Thymus (tissue), 11 donors: Measurements from ENCODE around the gene VARS2. TPM values are rescaled to one million over a fixed set of nuclear protein-coding genes. Genes with fewer than 3 reads are reported as not detected.
A peak's percentile ranks its signal among the peaks of the same experiment; 100 is the strongest.

ENCODE experiments used
- DNase-seq, 9 donors: peaks; one replicate each; pipeline ENCODE4 v3.0.0-alpha.2; 2013; ENCODE audit warnings: low spot score in 9 of 9, low read depth in 6 of 9, missing footprints in 1 of 9
- H3K27ac ChIP-seq, 2 donors: one replicate each; pipeline ENCODE4 v1.5.1; 2013; ENCODE audit warnings: control low read depth in 1 of 2, low read depth in 1 of 2, low read length in 1 of 2, mild to moderate bottlenecking in 1 of 2, moderate library complexity in 1 of 2
- H3K27me3 ChIP-seq, 2 donors: one replicate each; pipeline ENCODE4 v1.5.1; 2013; ENCODE audit warnings: low read length in 1 of 2; ENCODE audit not compliant: control insufficient read depth in 2 of 2, insufficient read depth in 1 of 2
- H3K36me3 ChIP-seq, 2 donors: one replicate each; pipeline ENCODE4 v1.5.1; 2013; ENCODE audit warnings: low read length in 1 of 2, mild to moderate bottlenecking in 1 of 2, moderate library complexity in 1 of 2; ENCODE audit not compliant: control insufficient read depth in 2 of 2, insufficient read depth in 2 of 2
- H3K4me1 ChIP-seq, 2 donors: one replicate each; pipeline ENCODE4 v1.5.1; 2013; ENCODE audit warnings: low read length in 2 of 2; ENCODE audit not compliant: control insufficient read depth in 2 of 2, insufficient read depth in 2 of 2
- H3K4me3 ChIP-seq, 2 donors: one replicate each; pipeline ENCODE4 v1.5.1; 2013; ENCODE audit warnings: low read length in 2 of 2, control low read depth in 1 of 2, mild to moderate bottlenecking in 1 of 2
- H3K9me3 ChIP-seq, 2 donors: one replicate each; pipeline ENCODE4 v1.5.1; 2013; ENCODE audit warnings: low read length in 1 of 2, mild to moderate bottlenecking in 1 of 2; ENCODE audit not compliant: control insufficient read depth in 2 of 2, insufficient read depth in 1 of 2
- WGBS: extraction: QIAGEN DNeasy Blood & Tissue Kit; methylation state at CpG from one replicate; pipeline ENCODE4 v1.1.7; 2013; 5-methylcytosine and 5-hydroxymethylcytosine counted together
- polyA plus RNA-seq: library from polyadenylated mRNA; stranded (reverse); fragments of 200-250 nt; gene quantifications from one replicate; pipeline ENCODE4 v1.2.3, GENCODE V29; 2013
- total RNA-seq: library from RNA; stranded (reverse); fragments of 120-200 nt; gene quantifications from one replicate; pipeline ENCODE4 v1.2.4, GENCODE V29; 2013
- donor health status: healthy.

VARS2 gene
- total and polyA plus RNA-seq, 2 donors, result 30.3 to 40.4 TPM

DNA sequence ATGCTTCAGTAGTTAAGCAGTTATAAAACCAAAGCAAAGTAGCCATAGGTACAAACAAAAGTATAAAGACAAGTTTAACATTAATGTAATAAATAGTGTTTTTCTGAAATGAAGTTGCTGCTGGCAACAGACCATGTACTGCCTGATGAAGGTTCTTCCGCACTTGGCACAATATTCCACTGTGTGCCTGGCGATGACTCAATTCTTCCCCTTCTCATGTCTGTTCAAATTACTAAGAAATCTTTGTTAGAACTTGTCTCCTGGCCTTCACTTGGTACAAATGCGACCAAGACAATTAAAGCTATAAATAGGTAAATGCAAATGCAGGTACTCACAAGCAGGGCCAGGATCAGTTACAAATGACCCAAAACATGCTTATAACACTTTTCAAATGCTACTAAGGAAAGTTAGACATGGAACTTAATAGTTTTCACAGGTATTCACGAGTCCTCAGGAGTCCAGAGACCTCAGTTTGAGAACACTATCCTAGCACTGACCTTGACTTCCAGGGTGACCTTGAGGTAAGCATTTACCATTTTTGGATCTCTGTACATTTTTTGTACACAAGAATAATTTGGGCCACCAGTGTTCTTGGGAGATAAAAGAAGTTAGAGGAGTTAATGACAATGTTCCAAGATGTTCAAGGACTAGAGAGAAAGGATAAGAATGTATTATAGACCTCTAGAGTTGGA, 37.9 kb upstream of the VARS2 start:
- Histone ChIP-seq H3K36me3 (no peaks in the 10 kb centered on the region), H3K9me3 (peaks cover 0 to 22% of the 10 kb centered on the region in 2 donors), H3K27me3 (peaks cover 0 to 5% of the 10 kb centered on the region in 2 donors), H3K4me3 (no peak overlapping the region), H3K27ac (peak overlapping the region; percentile 42 to 85), H3K4me1 (peaks cover 9 to 46% of the 10 kb centered on the region in 2 donors)
- peak in 1 of 9 donors; percentile 30 for DNase-seq
- 93% methylated on average over 4 of the region's 4 CpGs for WGBS

DNA sequence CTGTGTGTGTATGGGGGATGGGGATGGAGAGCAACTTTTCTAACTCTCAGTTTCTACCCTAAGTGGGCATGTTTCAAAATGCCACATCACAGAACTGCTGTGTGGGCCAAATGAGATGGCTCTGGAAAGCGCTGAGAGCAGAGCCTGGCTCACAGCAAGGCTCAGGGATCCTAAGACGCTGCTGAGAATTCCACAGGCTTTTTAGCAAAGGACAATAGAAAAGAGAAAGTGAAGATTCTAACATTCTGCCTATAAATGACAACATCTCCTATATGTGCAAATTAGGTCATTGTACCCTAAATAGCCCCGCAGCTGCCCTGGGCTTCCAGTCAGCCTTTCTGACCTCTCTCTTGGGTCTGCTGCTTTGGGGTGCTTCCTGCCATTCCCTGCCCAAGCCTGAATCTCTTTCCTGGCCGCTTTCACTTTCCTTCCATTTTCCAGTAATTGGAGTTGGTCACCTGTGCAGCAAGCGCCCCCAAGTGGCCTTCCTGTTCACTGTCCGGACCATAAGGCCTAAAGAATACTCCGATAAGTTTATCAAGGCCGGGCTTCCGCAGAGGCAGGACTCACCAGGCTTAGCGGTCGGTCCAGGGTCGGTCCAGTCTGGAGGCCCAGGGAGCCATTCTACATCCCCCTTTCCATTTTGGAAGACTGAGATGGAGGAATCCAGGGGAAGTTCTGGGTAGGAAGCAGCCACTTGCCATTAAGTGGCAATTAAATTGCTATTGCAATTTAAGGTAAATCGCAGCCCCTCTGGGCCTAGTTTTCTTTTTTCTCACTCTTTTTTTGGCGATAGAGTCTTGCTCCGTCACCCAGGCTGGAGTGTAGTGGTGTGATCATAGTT, 36.4 kb upstream of the VARS2 start:
- DNase-seq, result peak in 7 of 9 donors; percentile 57 to 86 (median 74)
- H3K9me3 ChIP-seq, result peaks cover 0 to 15% of the 10 kb centered on the region in 2 donors

DNA sequence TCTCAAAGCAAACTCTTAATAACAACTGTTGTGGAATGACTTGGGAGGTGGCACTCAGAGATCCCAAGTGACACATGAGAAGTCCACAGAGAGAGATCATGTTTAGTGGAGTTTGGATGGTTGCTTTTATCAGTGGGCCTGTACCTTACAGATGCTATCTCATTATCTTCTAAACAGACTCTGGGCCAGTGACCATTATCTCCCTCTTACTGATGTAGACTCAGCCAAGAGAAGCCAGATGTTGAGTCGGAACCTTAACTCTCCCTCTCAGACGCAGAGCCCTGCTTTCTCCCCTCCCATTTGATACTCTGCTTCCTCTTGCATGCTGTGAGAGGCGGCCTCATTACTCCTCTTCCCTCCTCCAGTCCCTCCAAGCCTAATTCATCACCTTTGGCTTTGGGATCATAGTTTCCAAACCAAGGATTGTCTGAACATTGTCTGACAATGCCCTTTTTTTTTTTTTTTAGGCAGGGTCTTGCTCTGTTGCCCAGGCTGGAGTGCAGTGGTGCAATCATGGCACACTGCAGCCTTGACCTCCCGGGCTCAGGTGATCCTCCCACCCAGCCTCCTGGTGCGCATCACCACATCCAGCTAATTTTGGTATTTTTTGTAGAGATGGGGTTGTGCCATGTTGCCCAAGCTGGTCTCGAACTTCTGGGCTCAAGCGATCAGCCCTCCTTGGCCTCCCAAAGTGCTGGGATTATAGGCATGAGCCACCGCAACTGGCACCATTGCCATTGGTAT, 34.2 kb upstream of the VARS2 start:
- H3K4me3 ChIP-seq, result no peak overlapping the region
- peaks cover 20 to 77% of the 10 kb centered on the region in 2 donors for H3K4me1 ChIP-seq
- no peak for DNase-seq
- peaks cover 0 to 15% of the 10 kb centered on the region in 2 donors for H3K27me3 ChIP-seq
- WGBS, result 95% methylated on average over 8 of the region's 8 CpGs
- no peaks in the 10 kb centered on the region for H3K36me3 ChIP-seq
- H3K27ac ChIP-seq, result no peak overlapping the region
- H3K9me3 ChIP-seq, result peaks cover 0 to 5% of the 10 kb centered on the region in 2 donors

More for the DNA sequence above, 36.4 kb upstream of the VARS2 start:
- WGBS, result 24% methylated on average over 15 of the region's 15 CpGs
- peak overlapping the region; percentile 28 to 43 for H3K4me3 ChIP-seq
- peak overlapping the region; percentile 64 to 85 for H3K27ac ChIP-seq
- peaks cover 0 to 7% of the 10 kb centered on the region in 2 donors for H3K27me3 ChIP-seq
- no peaks in the 10 kb centered on the region for H3K36me3 ChIP-seq
- H3K4me1 ChIP-seq, result peaks cover 13 to 60% of the 10 kb centered on the region in 2 donors

DNA sequence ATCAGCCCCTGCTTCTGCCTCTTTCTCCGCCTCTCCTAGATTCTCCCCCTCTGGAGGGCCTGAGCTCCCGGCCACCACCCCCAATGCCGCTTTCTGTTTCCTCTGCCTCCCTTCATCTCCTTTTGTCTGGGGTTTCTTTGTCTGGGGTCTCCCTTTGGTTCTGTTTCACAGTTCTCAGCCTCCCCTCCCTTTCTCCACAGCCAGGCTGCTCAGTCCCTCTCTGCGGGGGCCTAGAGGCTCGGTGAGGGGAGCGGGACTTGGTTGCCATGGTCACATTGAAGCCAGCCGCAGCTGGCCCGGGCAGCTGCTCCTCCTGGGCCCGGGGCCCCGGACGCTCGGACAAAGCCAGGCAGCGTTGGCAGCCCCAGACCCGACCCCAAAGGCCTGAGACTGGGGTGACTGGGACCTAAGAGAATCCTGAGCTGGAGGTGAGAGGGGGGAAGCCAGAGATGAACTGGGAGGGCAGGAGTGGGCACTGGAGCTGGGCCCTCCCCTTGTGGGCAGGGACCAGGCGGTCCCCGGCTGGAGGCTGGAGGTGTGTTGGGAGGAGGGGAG, 33.3 kb upstream of the VARS2 start:
- H3K4me3 ChIP-seq, result peak overlapping the region in 1 of 2 donors; percentile 14
- peaks cover 29 to 86% of the 10 kb centered on the region in 2 donors for H3K4me1 ChIP-seq
- 93% methylated on average over 16 of the region's 16 CpGs for WGBS
- H3K9me3 ChIP-seq, result no peaks in the 10 kb centered on the region
- peak in 1 of 9 donors; percentile 16 for DNase-seq
- no peaks in the 10 kb centered on the region for H3K36me3 ChIP-seq
- H3K27me3 ChIP-seq, result peaks cover 0 to 24% of the 10 kb centered on the region in 2 donors
- peak overlapping the region in 1 of 2 donors; percentile 80 for H3K27ac ChIP-seq

DNA sequence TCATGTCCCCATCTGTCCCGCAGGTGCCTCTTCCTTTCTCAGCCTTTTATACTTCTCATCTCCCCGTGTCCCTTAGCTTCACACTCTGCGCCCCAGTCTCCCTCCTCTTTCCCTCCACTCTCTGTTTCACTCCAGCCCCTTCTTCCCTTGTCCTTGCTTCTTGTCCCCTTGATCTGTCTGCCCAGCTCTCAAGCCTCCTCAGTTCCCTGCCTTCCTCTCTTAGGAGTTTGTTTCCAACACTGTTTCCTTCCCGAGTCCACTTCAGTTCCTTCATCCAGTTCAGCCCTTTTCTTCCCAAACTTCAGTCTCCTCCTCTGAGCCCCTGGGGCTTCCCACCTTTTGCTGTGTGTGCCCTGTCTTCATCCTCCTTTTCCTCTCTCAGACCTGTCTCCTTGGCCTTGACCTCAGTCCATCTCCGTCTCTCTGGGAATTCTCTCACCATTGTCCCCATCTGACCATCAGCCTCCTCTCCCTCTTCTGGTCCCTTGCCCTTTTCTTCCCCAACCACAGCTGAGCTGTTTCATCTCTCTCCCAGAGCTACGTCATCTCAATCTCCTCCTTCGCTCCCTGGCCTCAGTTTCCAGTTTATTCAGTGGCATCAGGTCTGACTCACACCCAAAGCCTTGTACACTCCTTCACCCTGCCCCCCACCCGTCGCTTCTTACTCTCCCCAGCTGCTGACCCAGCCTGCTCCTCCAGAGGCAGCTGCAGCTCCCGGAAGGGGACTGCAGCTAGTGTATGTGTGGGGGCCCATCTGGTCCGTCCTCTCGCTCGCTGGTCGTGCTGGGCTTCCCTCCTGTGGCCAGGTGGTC, 32.4 kb upstream of the VARS2 start:
- Histone ChIP-seq H3K4me1 (peaks cover 35 to 90% of the 10 kb centered on the region in 2 donors), H3K36me3 (no peaks in the 10 kb centered on the region), H3K9me3 (no peaks in the 10 kb centered on the region), H3K27ac (peak overlapping the region; percentile 80 to 83), H3K4me3 (no peak overlapping the region), H3K27me3 (peaks cover 0 to 32% of the 10 kb centered on the region in 2 donors)
- peak in 2 of 9 donors; percentile 63 to 73 for DNase-seq
- 86% methylated on average over 14 of the region's 14 CpGs for WGBS

DNA sequence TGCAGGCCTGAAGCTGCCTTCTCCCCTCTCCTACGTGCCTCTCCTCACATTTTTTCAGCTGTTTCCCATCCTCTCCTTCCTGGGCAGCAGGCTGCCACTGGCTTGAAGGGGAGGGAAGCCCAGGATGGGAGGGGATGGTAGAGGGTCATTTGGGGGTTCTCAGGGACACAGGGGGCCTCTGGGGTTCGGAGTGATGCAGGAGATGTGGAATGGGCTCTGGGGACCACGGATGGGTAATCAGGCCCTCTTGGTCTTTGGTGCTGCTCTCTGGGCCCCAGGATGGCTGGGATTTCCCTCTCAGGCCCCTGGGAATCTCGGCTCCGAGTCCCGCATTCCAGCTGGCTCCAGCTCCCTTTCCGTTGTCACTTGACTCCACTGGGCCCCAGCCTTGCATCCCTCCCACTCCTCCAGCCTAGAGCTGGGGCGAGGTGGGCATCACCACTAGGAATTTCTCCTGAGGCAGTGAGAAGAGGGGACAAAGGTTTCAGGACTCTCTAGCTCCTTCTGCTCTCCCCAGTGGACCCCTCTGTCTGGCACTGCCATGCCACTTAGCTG, 31.8 kb upstream of the VARS2 start:
- Histone ChIP-seq H3K27ac (peak overlapping the region; percentile 80 to 83), H3K9me3 (no peaks in the 10 kb centered on the region), H3K36me3 (no peaks in the 10 kb centered on the region), H3K4me1 (peaks cover 31 to 86% of the 10 kb centered on the region in 2 donors), H3K4me3 (no peak overlapping the region), H3K27me3 (peaks cover 0 to 32% of the 10 kb centered on the region in 2 donors)
- DNase-seq, result no peak
- 91% methylated on average over 8 of the region's 8 CpGs for WGBS

DNA sequence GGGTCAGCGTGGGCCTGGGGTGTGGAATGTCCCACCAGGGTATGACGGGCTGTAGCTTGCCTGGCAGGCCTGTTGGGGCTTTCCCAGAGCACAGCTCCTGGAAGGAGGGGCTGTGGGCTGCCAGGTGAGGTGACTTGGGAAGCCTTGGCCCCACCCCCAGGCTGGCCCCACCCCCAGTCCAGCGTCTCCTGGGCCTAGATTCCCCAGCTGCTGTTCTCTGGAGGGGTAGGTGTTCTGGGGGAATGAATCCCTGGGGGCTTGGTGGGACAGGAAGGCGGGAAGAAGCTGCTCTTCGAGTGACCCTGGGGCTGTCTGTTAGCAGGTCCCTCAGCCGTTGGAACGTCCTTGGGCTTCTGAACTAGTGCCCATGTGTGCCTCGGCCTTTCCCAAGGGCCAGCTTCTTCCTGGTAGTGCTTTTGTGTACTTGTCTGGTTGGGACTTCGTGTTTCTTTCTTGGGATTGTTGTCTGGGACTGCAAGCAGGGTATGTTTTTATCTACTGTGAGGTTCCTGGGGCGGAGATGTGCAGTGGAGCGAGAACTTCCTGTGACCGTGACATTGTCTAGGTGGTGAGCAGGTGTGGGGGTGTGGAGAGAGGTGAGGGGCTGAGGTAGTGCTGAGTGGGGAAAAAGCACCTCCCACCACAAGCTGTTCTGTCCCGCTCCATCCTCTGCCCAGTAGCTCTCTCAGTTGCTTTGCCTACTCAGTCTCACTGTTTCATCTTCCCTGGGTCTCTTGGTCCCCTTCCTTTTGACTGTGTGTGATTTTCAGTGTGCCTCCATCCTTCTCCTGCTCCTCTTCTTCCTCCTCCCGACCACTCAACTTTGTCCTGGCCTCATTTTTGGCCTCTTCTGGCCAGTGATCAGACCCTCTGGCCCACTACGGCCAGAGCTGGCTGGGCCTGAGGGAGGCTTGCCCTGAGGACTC, 31.0 kb upstream of the VARS2 start:
- Histone ChIP-seq H3K4me1 (peaks cover 27 to 79% of the 10 kb centered on the region in 2 donors), H3K36me3 (no peaks in the 10 kb centered on the region), H3K27me3 (peaks cover 0 to 32% of the 10 kb centered on the region in 2 donors), H3K9me3 (no peaks in the 10 kb centered on the region), H3K4me3 (peak overlapping the region in 1 of 2 donors; percentile 47), H3K27ac (peak overlapping the region; percentile 83 to 85)
- peak in 2 of 9 donors; percentile 33 to 55 for DNase-seq
- 86% methylated on average over 15 of the region's 15 CpGs for WGBS
